Muscle of leg (tissue), 11 donors: ENCODE results near the gene USP54. TPM values are rescaled to one million over a fixed set of nuclear protein-coding genes. Genes with fewer than 3 reads are reported as not detected.
"Not testable (repeated sequence)": the region's sequence is repeated elsewhere in the genome, so short reads cannot be mapped to it uniquely, and the experiment has no call there.

Experiments used
- DNase-seq: peaks from one replicate; pipeline ENCODE4 v3.0.0; 2013
- H3K27ac ChIP-seq: one replicate; pipeline ENCODE4 v1.5.1; 2013; ENCODE audit warnings: mild to moderate bottlenecking, low read length, control low read depth
- H3K27me3 ChIP-seq: one replicate; pipeline ENCODE4 v1.6.1; 2013; ENCODE audit warnings: low read length; ENCODE audit not compliant: control insufficient read depth, insufficient read depth
- H3K36me3 ChIP-seq: one replicate; pipeline ENCODE4 v1.6.1; 2013; ENCODE audit warnings: low read length; ENCODE audit not compliant: control insufficient read depth, insufficient read depth
- H3K4me1 ChIP-seq: one replicate; pipeline ENCODE4 v1.6.1; 2013; ENCODE audit warnings: low read length; ENCODE audit not compliant: control insufficient read depth, insufficient read depth
- H3K4me3 ChIP-seq: one replicate; pipeline ENCODE4 v1.5.1; 2013; ENCODE audit warnings: low read length, control low read depth
- H3K9me3 ChIP-seq: replicated peaks from 2 replicates; pipeline ENCODE4 v1.6.1; 2013; ENCODE audit warnings: low read depth, low read length; ENCODE audit not compliant: control insufficient read depth
- WGBS: methylation state at CpG from one replicate; pipeline ENCODE4 v1.1.5; 2013; ENCODE audit warnings: missing lambda C conversion rate; ENCODE audit not compliant: insufficient coverage; 5-methylcytosine and 5-hydroxymethylcytosine counted together
- polyA plus RNA-seq, 8 donors: library from polyadenylated mRNA; unstranded; fragments of 120-200 nt; gene quantifications; one replicate each; pipeline versions ENCODE4 v1.2.1 to v1.2.3, GENCODE V29; 2013; ENCODE audit warnings: inconsistent platforms in 1 of 8, low replicate concordance in 1 of 8; ENCODE audit not compliant: insufficient read length in 8 of 8, insufficient read depth in 1 of 8
- total RNA-seq: library from RNA; stranded (reverse); fragments of 120-200 nt; gene quantifications from one replicate; pipeline ENCODE4 v1.2.4, GENCODE V29; 2013

USP54 gene
- total and polyA plus RNA-seq, 9 donors: 13.6 to 18.6 (median 16.9) TPM

GRCh38 chr10:73576178-73576889, 14.8 kb downstream of the USP54 start:
- no peaks in the 10 kb centered on the region for H3K27me3 ChIP-seq
- H3K36me3 ChIP-seq: no peaks in the 10 kb centered on the region
- peaks cover 8% of the 10 kb centered on the region for H3K4me1 ChIP-seq
- H3K27ac ChIP-seq: peak overlapping the region; percentile 70
- DNase-seq: peak; percentile 87
- no CpG with 5 or more reads among the region's 4 CpGs for whole genome bisulfite sequencing
- no peak overlapping the region for H3K4me3 ChIP-seq
- no peaks in the 10 kb centered on the region for H3K9me3 ChIP-seq

GRCh38 chr10:73567025-73567424, 24.1 kb downstream of the USP54 start:
- WGBS: 100% methylated on average over 1 of the region's 7 CpGs
- DNase-seq, H3K4me3 ChIP-seq, H3K36me3 ChIP-seq, H3K9me3 ChIP-seq, H3K4me1 ChIP-seq, H3K27ac ChIP-seq, H3K27me3 ChIP-seq: not testable (repeated sequence)

GRCh38 chr10:73561192-73561591, 29.9 kb downstream of the USP54 start:
- Histone ChIP-seq H3K36me3 (no peaks in the 10 kb centered on the region), H3K4me1 (no peaks in the 10 kb centered on the region), H3K9me3 (no peaks in the 10 kb centered on the region), H3K27ac (no peak overlapping the region), H3K4me3 (no peak overlapping the region), H3K27me3 (no peaks in the 10 kb centered on the region)
- WGBS: 100% methylated on average over 1 of the region's 1 CpG
- no peak for DNase-seq

- H3K27me3 ChIP-seq: no peaks in the 10 kb centered on the region
- no peak for DNase-seq
- H3K9me3 ChIP-seq: no peaks in the 10 kb centered on the region
- WGBS: 100% methylated on average over 2 of the region's 6 CpGs
- no peak overlapping the region for H3K27ac ChIP-seq
- H3K4me1 ChIP-seq: peaks cover 3% of the 10 kb centered on the region
- H3K36me3 ChIP-seq: no peaks in the 10 kb centered on the region
- H3K4me3 ChIP-seq: no peak overlapping the region
These were observed 31.6 kb downstream of the USP54 start for GRCh38 chr10:73559590-73559989.

- Histone ChIP-seq H3K27me3 (no peaks in the 10 kb centered on the region), H3K4me3 (no peak overlapping the region), H3K27ac (no peak overlapping the region), H3K9me3 (no peaks in the 10 kb centered on the region), H3K4me1 (peaks cover 8% of the 10 kb centered on the region), H3K36me3 (no peaks in the 10 kb centered on the region)
- no CpG with 5 or more reads among the region's 2 CpGs for WGBS
- DNase-seq: no peak
These were observed 34.3 kb downstream of the USP54 start for GRCh38 chr10:73556855-73557254.

- DNase-seq: peak; percentile 32
- H3K9me3 ChIP-seq: no peaks in the 10 kb centered on the region
- H3K27ac ChIP-seq: peak overlapping the region; percentile 11
- H3K27me3 ChIP-seq: no peaks in the 10 kb centered on the region
- H3K36me3 ChIP-seq: no peaks in the 10 kb centered on the region
- H3K4me1 ChIP-seq: peaks cover 8% of the 10 kb centered on the region
- H3K4me3 ChIP-seq: no peak overlapping the region
These were observed 36.4 kb downstream of the USP54 start for GRCh38 chr10:73554721-73555120.

- no peaks in the 10 kb centered on the region for H3K27me3 ChIP-seq
- peak overlapping the region; percentile 76 for H3K27ac ChIP-seq
- peaks cover 8% of the 10 kb centered on the region for H3K4me1 ChIP-seq
- H3K4me3 ChIP-seq: no peak overlapping the region
- no peaks in the 10 kb centered on the region for H3K9me3 ChIP-seq
- H3K36me3 ChIP-seq: no peaks in the 10 kb centered on the region
- peak; percentile 43 for DNase-seq
- no CpG with 5 or more reads among the region's 2 CpGs for WGBS
These were observed 37.4 kb downstream of the USP54 start for GRCh38 chr10:73553761-73554160.

- DNase-seq: peak; percentile 72
- Histone ChIP-seq H3K27me3 (no peaks in the 10 kb centered on the region), H3K4me1 (peaks cover 8% of the 10 kb centered on the region), H3K9me3 (no peaks in the 10 kb centered on the region), H3K4me3 (no peak overlapping the region), H3K36me3 (no peaks in the 10 kb centered on the region), H3K27ac (peak overlapping the region; percentile 76)
- WGBS: 40% methylated on average over 1 of the region's 3 CpGs
These were observed 38.1 kb downstream of the USP54 start for GRCh38 chr10:73552819-73553715.

GRCh38 chr10:73551515-73551914, 39.6 kb downstream of the USP54 start:
- no CpG with 5 or more reads among the region's 1 CpG for WGBS
- H3K4me1 ChIP-seq: peaks cover 8% of the 10 kb centered on the region
- H3K36me3 ChIP-seq: no peaks in the 10 kb centered on the region
- no peaks in the 10 kb centered on the region for H3K9me3 ChIP-seq
- H3K4me3 ChIP-seq: no peak overlapping the region
- no peaks in the 10 kb centered on the region for H3K27me3 ChIP-seq
- H3K27ac ChIP-seq: no peak overlapping the region
- DNase-seq: no peak

GRCh38 chr10:73545357-73545756, 45.8 kb downstream of the USP54 start:
- Histone ChIP-seq H3K4me3 (no peak overlapping the region), H3K9me3 (no peaks in the 10 kb centered on the region), H3K36me3 (peaks cover 20% of the 10 kb centered on the region), H3K27me3 (no peaks in the 10 kb centered on the region), H3K4me1 (no peaks in the 10 kb centered on the region), H3K27ac (no peak overlapping the region)
- peak; percentile 16 for DNase-seq
- WGBS: no CpG with 5 or more reads among the region's 2 CpGs
